HG03354 (cell line): ENCODE results near the gene PRKCZ.

Experiments
- ATAC-seq: cut with Tn5 transposase; IDR thresholded peaks from one replicate; pipeline ENCODE4 v1.9.1; 2021; ENCODE audit warnings: mild to moderate bottlenecking; ENCODE audit not compliant: unreplicated experiment, poor library complexity, severe bottlenecking

The PRKCZ gene

GRCh38 chr1:2180297-2181245 lies 130.4 kb downstream of the PRKCZ start:
- no peak for ATAC-seq

GRCh38 chr1:2181271-2181670 lies 131.1 kb downstream of the PRKCZ start:
- no peak for ATAC-seq

- no peak for ATAC-seq
These were observed 131.5 kb downstream of the PRKCZ start for GRCh38 chr1:2181752-2182151.

- no peak for ATAC-seq
These were observed 132.2 kb downstream of the PRKCZ start for GRCh38 chr1:2182376-2182775.

GRCh38 chr1:2183937-2184334 lies 133.7 kb downstream of the PRKCZ start:
- ATAC-seq: no peak

GRCh38 chr1:2184531-2184930 lies 134.3 kb downstream of the PRKCZ start:
- ATAC-seq: no peak

GRCh38 chr1:2184934-2185333 lies 134.7 kb downstream of the PRKCZ start:
- no peak for ATAC-seq

GRCh38 chr1:2185880-2186855 lies 136.0 kb downstream of the PRKCZ start:
- ATAC-seq: no peak

GRCh38 chr1:2186901-2187300 lies 136.7 kb downstream of the PRKCZ start:
- ATAC-seq: no peak

GRCh38 chr1:2187619-2188018 lies 137.4 kb downstream of the PRKCZ start:
- ATAC-seq: no peak

GRCh38 chr1:2188336-2188735 lies 138.1 kb downstream of the PRKCZ start:
- ATAC-seq: no peak

GRCh38 chr1:2189459-2190425 lies 139.5 kb downstream of the PRKCZ start:
- ATAC-seq: peak; percentile 61

- ATAC-seq: no peak
These were observed 140.3 kb downstream of the PRKCZ start for GRCh38 chr1:2190491-2190976.

- no peak for ATAC-seq
These were observed 142.1 kb downstream of the PRKCZ start for GRCh38 chr1:2192031-2192995.

- ATAC-seq: no peak
These were observed 143.5 kb downstream of the PRKCZ start for GRCh38 chr1:2193514-2194281.

GRCh38 chr1:2194319-2194897 lies 144.2 kb downstream of the PRKCZ start, which contains the start of gene FAAP20:
Gene FAAP20, minus strand, starts transcription at chr1:2194772. Its CDS starts 23 bp downstream, at chr1:2194749.
- peak; percentile 58 for ATAC-seq
